Stromal cell of bone marrow (primary cell): ENCODE results near the gene ARHGAP15.

Source experiments
- DNase-seq: peaks from one replicate; pipeline ENCODE4 v3.0.0-alpha.2; 2012; ENCODE audit warnings: low read depth

The ARHGAP15 gene

DNA sequence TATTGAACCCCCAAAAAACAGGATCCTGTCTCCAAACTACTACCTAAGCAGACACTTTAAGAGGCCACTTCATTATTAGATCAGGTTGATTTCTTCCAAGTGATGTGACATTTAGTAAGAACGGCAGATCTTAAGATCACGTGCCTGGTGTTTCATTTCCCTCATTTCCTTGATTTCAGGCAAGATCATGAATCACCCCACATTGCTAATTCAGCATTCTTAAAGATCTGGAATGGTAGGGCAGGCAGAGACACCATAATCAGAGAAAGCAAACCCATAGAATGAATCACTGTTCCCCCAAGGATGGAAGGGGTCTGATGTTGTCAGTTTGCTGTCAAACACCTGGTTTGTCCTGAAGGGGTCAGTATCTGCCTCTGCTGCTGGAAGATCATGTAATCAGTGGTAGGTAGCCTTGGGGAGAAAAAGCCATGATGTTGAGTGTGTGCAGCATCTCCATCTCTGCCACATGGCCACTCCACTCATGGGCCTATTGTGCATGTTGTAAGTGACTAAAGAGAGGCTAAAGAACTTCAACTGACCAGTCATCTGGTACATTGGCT, 133.9 kb downstream of the ARHGAP15 start:
- DNase-seq: no peak

DNA sequence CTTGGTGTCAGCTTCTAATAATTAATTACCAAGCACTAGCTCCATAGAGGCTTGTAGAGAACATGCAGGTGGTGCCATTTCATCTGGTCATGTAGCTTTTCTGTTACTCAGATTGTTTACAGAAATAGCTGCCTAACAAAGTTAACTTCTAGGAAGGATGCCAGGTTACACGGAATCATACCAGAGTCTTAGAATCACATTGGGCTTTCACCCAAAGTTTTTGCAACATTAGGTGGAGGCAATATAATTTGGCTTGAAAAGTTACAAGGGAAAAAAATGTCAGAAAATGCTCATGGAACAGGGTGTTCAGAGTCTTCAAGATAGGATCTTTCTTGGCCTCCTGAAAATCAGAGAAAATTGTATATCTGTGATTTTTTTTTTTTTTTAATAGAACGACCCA, 135.6 kb downstream of the ARHGAP15 start:
- peak; percentile 84 for DNase-seq

DNA sequence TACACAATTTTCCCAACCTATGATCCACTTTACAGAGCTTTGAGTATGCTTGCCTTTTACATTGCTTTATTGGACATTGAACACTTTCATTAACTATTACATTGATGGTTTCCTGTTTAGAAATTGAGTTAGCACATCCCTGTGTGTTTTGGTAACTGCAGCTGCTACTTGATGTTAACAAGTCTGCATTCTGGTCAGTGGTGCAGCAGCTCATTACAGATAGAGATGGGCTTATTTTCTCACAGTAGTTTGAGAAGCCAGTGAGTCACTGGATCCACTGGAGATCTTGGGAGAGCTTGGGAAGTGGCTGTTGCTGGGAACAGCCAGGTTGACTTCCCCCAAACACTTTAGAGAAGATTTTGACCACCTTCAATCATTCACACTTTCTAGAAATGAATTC, 150.5 kb downstream of the ARHGAP15 start:
- no peak for DNase-seq

DNA sequence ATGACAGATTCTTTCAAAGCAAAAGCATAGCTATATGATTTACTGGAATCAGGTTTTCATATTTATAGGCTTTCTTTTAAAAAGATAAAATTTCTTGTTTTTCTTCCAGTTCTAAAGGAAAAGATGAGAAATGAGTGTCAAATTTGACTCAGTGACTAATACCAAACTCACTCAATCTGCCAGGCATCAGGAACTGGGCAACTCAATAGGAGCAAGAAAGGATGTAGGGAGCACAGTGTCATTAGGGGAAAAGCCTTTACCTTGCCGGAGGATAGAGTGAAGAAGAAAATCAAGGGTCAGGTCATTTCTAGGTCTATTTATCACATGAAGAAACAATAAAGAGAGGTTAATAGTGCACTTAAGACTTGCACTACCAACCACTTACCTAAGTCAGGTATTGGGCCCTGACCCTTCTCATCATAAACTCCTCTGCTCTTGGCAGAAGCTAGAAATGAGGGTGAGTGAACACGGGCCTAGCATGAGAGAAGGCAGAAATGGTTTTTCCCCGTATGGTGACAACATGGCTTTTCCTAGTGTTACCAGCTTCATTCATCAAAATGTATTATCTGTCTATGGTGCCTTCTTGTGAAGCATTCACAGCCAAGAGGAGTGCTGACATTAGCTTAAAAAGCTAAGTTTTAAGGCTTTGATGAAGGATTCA, 151.0 kb downstream of the ARHGAP15 start:
- no peak for DNase-seq

DNA sequence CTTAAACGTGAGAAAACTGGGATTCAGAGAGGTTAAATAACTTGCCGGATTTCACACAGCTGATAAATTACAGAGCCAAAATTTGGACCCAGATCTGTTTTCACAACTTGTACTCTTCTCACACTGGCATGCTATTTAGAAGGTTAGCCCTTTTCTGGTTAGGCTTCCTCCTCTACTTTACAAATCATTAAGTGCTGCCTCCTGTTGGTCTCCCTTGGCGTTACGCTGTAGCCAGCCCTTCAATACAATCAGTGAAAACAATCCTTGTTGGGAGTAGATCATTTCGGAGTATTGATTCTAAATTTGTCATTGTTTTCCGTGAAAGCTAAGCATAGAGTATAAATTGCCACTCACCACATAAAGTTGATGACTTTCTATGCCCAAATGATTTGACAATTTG, 153.5 kb downstream of the ARHGAP15 start:
- no peak for DNase-seq

DNA sequence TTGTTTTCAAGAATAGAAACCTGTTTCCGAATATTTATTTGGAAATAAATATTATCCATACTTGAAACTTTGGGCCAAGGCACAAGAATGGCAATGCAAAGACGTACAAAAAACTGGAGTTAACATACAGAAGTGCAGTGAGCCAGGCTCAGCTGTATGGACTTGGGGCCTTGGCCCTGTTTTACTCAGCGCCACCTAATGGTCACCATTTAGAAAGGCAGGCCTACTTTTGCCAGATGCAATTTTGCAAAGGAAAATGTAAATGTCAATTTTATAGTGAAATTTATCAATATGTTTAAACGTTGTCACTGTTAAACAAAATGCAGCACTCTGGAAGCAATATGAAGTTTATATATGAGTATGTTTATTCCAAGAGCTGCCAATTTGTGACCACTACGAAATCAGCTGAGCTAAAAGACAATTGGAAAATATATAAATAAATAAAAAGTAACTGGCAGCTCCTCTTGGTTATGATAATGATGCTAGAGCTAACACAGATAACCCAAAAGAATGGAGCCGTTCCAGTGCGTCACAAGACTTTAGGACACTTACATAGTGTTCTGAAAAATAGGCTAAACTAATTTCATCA, 155.0 kb downstream of the ARHGAP15 start:
- DNase-seq: no peak

DNA sequence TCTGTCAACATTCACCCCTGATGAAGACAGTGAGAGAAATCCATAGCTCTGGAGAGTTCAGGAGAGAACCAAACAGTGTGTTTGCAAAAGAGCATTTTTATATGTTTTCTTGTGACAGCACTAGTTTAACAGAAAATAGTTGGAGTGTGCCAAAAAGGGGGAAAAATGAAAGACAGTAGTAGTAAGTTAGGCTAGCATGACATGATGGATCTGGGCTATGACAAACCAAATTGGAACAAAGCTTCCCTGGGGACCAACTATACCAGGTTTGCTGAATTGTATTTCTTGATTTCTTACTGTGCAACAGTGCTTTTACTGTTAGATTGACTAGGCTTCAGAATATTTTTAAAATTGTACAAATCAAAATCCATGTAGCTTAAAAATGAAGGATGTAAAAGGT, 159.8 kb downstream of the ARHGAP15 start:
- no peak for DNase-seq

DNA sequence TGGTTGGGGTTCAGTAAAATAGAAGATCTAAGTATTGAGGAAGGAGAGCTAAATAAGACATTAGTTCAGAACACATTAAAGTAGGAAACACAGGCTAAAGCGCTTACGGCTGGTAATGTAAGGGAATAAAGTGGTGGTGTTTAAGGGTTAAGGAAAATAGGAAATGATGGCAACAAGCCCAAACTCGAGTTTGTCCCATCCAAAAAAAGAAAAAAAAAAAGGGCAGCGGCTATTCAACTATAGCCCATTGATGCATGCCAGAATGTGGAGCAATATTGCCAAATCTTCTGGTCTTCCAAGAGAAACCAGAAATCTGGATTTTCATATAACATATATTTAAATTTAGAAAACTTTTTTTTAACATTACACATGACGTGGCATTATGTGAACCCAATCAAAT, 161.0 kb downstream of the ARHGAP15 start:
- DNase-seq: no peak

DNA sequence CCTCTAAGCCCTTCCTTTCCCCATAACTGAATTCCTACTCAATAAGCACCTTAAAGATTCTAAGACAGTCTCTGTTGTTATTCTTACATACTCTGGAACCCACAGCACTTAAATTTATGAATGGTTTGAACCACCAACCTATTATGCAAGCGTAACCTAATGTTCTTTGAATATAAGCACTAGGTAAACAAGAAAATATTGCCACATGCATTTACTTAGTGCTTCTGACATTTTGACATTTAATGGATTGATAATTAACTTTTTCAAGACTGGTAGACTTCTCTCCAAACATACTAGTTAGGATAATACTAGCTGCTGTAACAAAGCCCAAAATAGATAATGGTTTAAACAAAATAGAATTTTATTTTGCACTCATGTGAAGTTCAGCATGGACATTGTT, 164.8 kb downstream of the ARHGAP15 start:
- no peak for DNase-seq

DNA sequence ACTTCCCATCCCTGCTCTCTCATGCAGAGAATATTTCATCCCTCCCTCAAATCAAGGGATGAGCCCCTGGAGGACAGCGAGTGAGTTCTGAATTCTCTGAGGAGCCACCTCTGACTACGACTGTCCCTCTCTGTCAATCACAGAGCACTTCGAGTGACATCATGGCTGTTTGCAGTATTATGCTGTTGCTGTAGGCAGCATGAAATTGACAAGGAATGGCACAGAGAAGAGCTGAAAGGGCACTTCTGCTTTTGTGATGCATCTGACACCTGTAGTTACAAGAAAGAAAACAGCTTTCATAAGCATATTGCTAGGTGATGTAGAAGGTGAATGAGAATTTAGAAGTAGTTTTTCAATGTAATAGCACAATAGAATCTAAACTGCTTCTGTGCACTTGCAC, 166.9 kb downstream of the ARHGAP15 start:
- DNase-seq: no peak

DNA sequence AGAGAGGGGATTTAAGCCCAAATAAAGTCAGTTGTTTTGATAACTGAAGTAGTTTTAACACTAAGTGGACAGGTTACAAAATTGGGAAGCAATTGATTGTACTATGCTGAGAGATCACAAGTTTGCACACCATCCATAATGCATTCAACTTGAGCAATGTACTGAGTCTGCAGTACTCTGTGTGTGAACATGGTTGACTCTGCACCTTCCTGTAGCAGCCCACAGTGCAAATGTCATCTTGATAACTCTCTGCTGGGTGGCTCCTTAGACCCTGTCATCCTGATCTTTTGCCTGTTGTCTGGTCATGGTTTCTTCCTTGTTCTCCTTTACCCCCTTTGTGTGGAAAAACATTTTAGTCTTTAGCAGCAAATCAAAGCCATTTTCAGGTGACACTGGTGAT, 168.0 kb downstream of the ARHGAP15 start:
- DNase-seq: no peak

DNA sequence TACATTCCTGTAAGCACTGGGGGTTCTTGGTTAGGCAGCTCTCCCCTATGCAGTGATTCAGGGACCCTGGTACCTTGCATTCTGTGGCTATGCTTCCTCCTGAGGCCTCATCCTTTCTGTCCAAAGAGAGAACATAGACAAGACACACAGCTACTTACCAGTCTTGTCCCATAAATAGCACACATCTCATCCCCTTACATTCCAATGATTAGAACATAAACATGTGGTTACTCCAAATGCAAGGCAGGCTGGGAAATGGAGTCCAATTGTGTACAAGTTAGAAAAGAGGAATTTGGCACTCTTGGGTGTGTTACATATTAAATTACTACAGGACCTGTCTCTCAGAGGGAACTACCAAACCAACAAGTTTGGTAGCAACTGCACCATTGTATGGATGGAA, 171.3 kb downstream of the ARHGAP15 start:
- DNase-seq: no peak

DNA sequence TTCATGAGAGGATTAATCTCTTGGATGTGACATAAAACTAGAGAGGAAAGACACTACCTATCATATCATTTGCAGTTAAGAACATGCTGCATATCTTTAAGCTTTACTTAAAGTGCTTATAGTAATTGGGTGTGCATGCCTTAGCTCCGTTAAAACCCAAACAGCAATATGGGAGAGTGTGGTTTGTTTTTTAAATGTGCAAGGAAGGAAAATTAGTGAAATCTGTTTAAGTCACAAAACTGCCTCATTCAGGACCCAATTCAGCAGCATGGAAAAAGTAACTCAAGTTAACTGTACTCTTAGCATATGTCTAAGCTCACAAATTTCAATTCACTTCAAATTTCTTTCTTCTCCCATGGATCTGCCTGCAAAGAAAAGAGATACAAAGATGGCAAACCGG, 182.2 kb downstream of the ARHGAP15 start:
- DNase-seq: no peak

DNA sequence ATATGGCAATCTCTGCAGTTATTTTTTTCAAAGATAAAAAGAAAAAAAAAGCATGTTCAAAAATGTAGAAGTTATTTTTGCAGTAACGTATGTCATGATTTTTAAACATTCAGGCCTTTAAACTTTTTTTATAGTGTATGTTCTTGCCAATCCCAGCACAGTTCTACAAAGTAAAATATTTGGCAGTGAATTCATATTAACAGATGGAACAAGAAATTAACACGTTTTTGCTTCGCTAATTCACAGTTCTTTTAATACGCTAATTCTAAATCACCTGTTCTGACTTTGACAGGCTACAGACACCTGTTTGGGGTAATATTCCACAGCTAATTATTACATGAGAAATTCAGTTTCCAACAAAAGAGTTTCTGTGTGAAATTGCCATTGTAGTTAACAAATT, 183.2 kb downstream of the ARHGAP15 start:
- DNase-seq: no peak

DNA sequence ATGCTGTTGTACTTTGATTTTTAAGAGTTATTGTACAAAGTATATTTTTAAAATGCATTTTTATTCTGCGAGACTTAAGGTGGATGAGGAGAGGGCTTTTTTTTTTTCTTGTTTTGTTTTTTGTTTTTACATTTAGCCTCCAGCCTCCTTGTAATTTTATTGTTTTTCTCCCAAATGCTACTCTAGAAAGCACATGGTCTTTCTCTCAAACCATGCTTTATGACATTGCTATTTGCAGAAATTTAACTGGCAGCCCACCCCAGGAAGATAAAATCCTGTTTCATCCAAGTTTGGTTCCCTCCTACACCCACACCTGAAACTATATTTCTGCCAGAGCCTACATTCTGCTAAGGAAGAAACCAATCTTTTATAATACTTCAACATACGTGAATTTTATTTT, 184.6 kb downstream of the ARHGAP15 start:
- no peak for DNase-seq

DNA sequence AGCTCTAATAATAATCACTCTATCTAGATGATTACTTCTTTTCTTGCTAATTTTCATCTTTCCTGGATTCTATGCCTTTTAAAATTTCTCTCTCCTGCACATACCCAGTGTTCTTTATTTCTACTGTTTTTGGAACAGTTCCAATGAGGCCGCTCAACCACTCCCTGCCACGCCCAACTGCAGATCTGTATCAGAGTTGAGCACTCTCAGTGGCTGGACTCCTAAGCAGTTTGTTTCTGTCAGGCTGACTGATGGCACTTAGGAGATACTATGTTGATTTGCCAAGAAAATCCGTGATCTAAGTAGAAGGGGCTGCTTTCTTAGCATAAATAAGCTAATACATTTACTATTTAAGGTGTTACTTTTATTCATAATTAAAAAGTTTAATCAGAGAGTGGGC, 192.8 kb downstream of the ARHGAP15 start:
- no peak for DNase-seq

DNA sequence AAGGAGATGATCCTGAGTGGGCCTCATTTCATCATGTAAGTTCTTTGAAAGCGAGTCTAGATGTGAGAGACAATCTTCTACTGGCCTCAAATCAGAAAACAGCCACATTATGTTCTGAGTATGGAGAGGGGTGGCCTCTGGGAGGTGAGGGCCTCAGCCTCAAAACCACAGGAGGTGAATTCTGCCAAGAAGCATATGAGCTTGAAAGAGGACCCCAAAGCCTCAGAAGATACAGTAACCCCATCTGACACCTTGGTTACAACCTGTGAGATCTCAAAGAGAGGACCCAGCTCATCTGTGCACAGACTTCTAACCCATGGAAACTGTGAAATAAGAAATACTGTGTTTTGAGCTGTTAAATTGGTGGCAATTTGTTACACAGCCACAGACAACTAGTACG, 200.1 kb downstream of the ARHGAP15 start:
- DNase-seq: no peak

DNA sequence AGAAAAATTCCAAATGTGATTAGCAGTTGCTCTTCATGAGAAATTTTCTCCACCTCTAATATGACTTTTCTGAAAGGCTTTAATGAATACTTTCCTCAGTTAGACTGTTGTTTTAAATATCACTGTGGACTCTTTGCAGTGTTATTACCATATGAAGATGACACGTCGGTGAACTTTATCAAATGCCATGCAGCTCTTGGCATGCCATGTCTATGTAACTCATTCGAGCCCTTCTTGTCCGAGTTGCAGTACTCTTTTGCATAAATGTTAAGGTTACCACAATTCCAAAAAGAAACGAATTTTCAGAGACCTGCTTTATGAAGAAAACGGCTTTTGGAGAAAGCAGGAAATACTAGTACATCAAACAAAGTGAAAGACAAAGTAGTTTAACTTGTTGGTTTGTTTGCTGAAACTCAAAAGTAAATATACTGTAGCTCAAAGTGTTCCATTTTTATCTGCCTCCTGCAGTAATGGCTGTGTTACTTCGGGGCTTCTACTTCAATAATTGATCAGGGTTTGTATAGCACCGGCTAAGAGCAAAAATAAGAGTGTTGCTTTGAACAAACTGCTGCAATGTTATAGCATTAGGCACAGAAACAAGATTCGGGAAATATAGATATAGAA, 204.1 kb downstream of the ARHGAP15 start:
- no peak for DNase-seq

DNA sequence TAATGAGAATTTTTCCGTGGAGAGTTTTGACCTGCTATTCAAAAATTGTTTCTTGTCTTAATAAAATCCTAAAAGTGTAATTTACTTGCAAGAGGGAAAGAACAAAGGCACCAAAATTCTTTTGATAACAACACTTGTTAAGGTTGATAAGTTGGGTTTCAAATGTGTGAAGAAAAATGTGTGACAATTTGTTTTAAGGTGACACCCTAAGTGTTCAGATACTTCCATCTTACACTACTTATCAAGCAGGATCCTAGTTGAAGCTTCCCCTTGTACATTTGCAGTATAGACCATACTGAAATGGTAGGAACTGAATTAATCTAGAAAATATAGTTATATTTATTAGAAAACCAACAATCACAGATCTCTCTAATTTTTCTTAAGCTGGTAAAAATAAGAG, 204.6 kb downstream of the ARHGAP15 start:
- DNase-seq: no peak

DNA sequence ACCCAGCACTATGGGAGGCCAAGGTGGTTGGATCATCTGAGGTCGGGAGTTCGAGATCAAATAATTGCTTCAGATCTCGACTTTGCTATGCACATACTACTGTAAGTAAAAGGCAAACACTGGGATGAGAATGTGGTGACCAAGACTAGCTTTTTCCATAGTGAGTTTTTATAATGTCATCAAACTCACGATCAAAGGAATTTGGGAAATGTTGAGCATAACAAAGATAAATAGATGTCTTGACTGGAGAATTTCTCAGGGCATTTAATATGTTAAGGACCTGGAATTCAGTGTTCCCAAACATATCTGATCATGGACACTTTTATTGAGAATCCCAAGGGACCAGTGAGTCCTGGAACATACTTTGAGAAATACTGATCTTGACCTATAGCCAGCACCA, 205.6 kb downstream of the ARHGAP15 start:
- no peak for DNase-seq

DNA sequence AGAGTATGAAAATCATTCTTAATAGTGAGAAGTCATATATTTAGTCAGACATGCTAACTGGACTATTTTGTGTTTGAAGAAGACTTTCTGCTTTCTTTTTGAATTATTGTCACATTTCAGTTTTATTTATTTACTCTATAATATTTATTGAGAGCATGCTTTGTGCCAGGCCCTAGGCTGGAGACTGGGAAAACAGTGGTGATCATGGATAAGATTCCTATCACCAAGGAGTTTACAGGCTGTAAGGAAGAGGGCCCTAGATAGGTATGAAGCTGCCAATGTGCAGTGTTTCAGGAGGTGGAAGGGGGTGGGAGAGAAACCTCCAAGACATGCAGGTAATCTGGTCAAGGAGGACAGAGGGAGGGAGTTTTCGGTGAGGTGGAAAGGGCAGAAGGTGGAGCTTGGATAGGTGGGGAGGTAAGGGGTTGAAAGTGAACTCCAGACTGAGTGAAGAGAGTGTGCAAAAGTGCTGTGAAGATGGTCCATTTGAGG, 207.5 kb downstream of the ARHGAP15 start:
- DNase-seq: no peak

DNA sequence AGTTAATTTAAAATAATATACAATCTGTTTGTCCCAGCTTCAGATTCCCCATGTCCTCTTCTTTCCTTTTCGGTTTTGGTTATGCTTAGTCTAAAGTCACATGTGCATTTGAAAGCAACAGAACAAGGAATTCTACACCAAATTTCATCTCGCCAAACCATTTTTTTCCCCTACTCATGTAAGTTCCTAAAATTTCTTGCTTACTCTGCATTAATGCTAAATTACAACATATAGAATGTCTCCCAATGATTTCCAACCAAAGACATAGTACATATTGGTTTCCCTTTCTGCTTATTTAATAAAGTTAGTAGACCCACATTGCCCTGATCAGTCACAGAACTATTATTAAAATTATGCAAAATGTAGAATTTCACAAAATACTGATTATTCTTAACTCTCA, 212.3 kb downstream of the ARHGAP15 start:
- no peak for DNase-seq

DNA sequence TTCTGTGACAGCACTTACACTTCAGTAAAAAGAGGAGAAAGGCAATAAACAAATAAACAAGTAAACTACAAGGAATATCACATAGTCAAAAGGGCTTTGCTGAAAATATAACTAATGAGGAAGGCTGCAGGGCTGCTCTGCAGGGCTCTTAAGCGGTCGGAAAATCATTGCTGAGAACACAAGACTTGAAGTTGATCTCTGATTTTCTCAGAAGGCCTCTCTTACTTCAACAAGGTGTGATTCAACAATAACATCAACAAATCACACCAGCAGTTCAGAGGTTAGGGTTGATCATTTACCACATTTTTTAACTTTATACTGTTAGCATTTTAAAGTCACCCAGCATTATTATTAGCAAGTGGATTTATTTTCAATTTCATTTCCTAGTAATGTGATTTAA, 215.6 kb downstream of the ARHGAP15 start:
- DNase-seq: no peak
